ENCODE data around the gene KCNJ2.

The KCNJ2 gene

DNA sequence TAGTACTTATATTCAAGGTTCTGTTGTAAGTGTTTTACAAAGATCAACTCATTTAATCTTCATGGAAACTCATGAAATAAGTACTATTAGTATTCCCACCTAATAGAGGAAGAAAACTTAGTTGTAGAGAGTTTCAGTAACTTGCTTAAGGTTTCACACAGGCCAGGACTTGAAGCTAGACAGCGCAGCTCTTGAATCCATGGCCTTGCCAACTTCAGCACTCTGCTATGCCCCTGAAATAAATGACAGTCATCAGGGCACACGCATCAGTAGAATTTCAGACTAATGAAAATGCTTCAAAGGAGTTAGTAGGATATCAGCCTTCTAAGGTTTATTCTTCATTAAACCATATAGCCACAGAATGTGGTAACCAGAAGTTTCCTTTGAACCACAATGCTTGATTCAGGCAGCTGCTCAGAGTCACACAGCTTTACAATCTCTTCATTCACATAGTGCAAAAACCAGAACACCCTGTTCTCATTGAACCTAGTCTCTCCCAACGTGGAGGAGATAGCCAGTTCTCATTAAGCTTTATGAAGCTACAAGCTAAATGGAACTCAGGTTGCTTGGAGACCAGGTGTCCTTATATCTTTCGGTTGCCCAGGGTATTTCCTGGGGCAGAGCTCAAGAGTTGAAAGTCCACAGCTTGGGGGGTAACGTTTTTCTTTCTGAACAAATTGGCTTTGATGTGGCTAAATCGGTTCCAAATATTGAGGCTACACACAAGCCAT lies 39.7 kb downstream of the KCNJ2 start:
- Histone ChIP-seq H3K9ac (ENCODE audit: low read length) (no peak overlapping the region), H4K20me1 (ENCODE audit: insufficient read depth, low read length) (no peaks in the 10 kb centered on the region), H3K4me2 (ENCODE audit: low read length) (no peak overlapping the region), H2AFZ (ENCODE audit: low read depth, low read length) (peak overlapping the region; percentile 5), H3K79me2 (ENCODE audit: low read length) (no peaks in the 10 kb centered on the region), H3K36me3 (replicated peaks; ENCODE audit: low read depth, low read length) (no peaks in the 10 kb centered on the region), H3K27ac (ENCODE audit: low read length) (no peak overlapping the region), H3K9me3 (ENCODE audit: insufficient read depth, low read length) (no peaks in the 10 kb centered on the region), H3K4me3 (ENCODE audit: low read length) (no peak overlapping the region), H3K4me1 (ENCODE audit: low read length) (peaks cover 23% of the 10 kb centered on the region), H3K27me3 (ENCODE audit: low read depth, low read length) (no peaks in the 10 kb centered on the region)
- TF ChIP-seq EZH2phosphoT487 (IDR thresholded peaks at IDR 0.05; ENCODE audit: low read depth), result no peak
- TF ChIP-seq, protein P1, sequence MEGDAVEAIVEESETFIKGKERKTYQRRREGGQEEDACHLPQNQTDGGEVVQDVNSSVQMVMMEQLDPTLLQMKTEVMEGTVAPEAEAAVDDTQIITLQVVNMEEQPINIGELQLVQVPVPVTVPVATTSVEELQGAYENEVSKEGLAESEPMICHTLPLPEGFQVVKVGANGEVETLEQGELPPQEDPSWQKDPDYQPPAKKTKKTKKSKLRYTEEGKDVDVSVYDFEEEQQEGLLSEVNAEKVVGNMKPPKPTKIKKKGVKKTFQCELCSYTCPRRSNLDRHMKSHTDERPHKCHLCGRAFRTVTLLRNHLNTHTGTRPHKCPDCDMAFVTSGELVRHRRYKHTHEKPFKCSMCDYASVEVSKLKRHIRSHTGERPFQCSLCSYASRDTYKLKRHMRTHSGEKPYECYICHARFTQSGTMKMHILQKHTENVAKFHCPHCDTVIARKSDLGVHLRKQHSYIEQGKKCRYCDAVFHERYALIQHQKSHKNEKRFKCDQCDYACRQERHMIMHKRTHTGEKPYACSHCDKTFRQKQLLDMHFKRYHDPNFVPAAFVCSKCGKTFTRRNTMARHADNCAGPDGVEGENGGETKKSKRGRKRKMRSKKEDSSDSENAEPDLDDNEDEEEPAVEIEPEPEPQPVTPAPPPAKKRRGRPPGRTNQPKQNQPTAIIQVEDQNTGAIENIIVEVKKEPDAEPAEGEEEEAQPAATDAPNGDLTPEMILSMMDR (IDR thresholded peaks at IDR 0.05; ENCODE audit: low read depth, low read length), result no peak

DNA sequence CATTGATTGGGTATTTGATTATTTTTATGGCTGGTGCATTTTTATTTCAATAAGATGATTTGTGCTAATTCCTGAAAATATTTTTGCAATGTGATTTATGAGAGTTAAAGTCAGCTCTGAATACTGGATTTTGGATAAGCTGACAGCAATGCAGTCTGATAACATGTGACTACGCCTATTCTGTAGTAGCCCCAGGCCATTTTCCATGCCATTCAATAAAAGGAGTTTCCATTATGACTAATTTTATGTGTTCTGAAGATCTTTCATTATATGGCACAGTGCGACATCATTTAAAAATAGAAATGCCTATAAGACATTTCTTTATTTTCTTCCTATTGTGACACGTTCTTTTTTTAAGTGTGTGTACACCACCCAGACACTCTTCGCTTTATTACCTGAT lies 46.3 kb downstream of the KCNJ2 start:
- Histone ChIP-seq H3K27me3 (ENCODE audit: low read depth, low read length) (no peaks in the 10 kb centered on the region), H3K9me3 (ENCODE audit: insufficient read depth, low read length) (no peaks in the 10 kb centered on the region), H4K20me1 (ENCODE audit: insufficient read depth, low read length) (no peaks in the 10 kb centered on the region), H2AFZ (ENCODE audit: low read depth, low read length) (no peak overlapping the region), H3K27ac (ENCODE audit: low read length) (no peak overlapping the region), H3K4me2 (ENCODE audit: low read length) (no peak overlapping the region), H3K79me2 (ENCODE audit: low read length) (no peaks in the 10 kb centered on the region), H3K4me3 (ENCODE audit: low read length) (no peak overlapping the region), H3K36me3 (replicated peaks; ENCODE audit: low read depth, low read length) (no peaks in the 10 kb centered on the region), H3K9ac (ENCODE audit: low read length) (no peak overlapping the region), H3K4me1 (ENCODE audit: low read length) (no peaks in the 10 kb centered on the region)
- no peak for TF ChIP-seq EZH2phosphoT487 (IDR thresholded peaks at IDR 0.05; ENCODE audit: low read depth)
- TF ChIP-seq, protein P1 (IDR thresholded peaks at IDR 0.05; ENCODE audit: low read depth, low read length), result no peak

DNA sequence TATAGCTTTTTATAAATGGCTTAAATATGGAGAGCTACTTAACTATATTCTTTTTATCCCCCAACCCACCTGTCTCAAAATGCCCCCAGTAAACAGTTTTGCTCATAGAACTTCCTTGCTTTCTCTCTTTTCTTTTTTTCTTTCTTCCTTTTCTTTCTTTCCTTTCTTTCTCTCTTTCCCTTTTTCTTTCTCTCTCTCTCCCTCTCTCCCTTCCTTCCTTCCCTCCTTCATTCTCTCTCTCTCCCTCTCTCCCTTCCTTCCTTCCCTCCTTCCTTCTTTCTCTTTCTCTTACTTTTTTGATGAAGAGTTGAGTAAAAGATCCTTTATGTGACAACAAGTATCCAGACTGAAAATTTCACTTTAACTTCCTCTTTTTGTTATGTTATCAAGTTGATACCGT lies 48.2 kb downstream of the KCNJ2 start:
- Histone ChIP-seq H3K79me2 (ENCODE audit: low read length) (no peaks in the 10 kb centered on the region), H3K4me2 (ENCODE audit: low read length) (no peak overlapping the region), H3K4me1 (ENCODE audit: low read length) (no peaks in the 10 kb centered on the region), H3K9me3 (ENCODE audit: insufficient read depth, low read length) (no peaks in the 10 kb centered on the region), H2AFZ (ENCODE audit: low read depth, low read length) (no peak overlapping the region), H3K36me3 (replicated peaks; ENCODE audit: low read depth, low read length) (no peaks in the 10 kb centered on the region), H3K4me3 (ENCODE audit: low read length) (no peak overlapping the region), H3K9ac (ENCODE audit: low read length) (no peak overlapping the region), H3K27ac (ENCODE audit: low read length) (no peak overlapping the region), H3K27me3 (ENCODE audit: low read depth, low read length) (no peaks in the 10 kb centered on the region), H4K20me1 (ENCODE audit: insufficient read depth, low read length) (no peaks in the 10 kb centered on the region)
- no peak for TF ChIP-seq EZH2phosphoT487 (IDR thresholded peaks at IDR 0.05; ENCODE audit: low read depth)
- TF ChIP-seq, protein P1 (IDR thresholded peaks at IDR 0.05; ENCODE audit: low read depth, low read length), result no peak

DNA sequence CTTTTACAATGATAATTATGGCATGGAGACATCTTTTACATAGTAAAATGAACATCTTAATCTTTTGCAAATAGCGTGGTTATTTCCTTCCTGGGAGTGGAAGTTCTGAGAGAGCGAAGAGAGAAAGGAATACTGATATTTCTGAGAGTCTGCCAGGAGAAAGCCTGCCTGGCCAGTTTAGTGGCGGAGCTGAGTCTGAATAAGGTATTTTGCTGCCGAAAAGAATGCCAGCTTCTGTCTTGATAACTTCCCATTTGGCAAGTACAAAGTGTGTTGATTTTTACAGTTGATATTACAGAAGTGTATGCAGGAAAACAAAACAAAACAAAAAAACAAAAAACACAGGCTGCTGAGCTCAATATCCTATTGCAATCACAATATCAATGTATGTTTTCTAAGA lies 55.9 kb downstream of the KCNJ2 start:
- no peaks in the 10 kb centered on the region for H3K27me3 ChIP-seq (ENCODE audit: low read depth, low read length)
- H3K9me3 ChIP-seq (ENCODE audit: insufficient read depth, low read length), result no peaks in the 10 kb centered on the region
- no peak overlapping the region for H3K4me3 ChIP-seq (ENCODE audit: low read length)
- no peaks in the 10 kb centered on the region for H4K20me1 ChIP-seq (ENCODE audit: insufficient read depth, low read length)
- TF ChIP-seq, protein P1 (IDR thresholded peaks at IDR 0.05; ENCODE audit: low read depth, low read length), result no peak
- no peak for TF ChIP-seq EZH2phosphoT487 (IDR thresholded peaks at IDR 0.05; ENCODE audit: low read depth)
- no peak overlapping the region for H2AFZ ChIP-seq (ENCODE audit: low read depth, low read length)
- H3K9ac ChIP-seq (ENCODE audit: low read length), result no peak overlapping the region
- no peaks in the 10 kb centered on the region for H3K79me2 ChIP-seq (ENCODE audit: low read length)
- no peaks in the 10 kb centered on the region for H3K4me1 ChIP-seq (ENCODE audit: low read length)
- H3K4me2 ChIP-seq (ENCODE audit: low read length), result no peak overlapping the region
- no peaks in the 10 kb centered on the region for H3K36me3 ChIP-seq (replicated peaks; ENCODE audit: low read depth, low read length)
- no peak overlapping the region for H3K27ac ChIP-seq (ENCODE audit: low read length)
